ENCODE measurements around the gene TACR1. TPM values are rescaled to one million over a fixed set of nuclear protein-coding genes. Genes with fewer than 3 reads are reported as not detected.

TACR1 gene
- polyA plus RNA-seq, 2 donors, result 0.35 to 0.72 TPM

DNA sequence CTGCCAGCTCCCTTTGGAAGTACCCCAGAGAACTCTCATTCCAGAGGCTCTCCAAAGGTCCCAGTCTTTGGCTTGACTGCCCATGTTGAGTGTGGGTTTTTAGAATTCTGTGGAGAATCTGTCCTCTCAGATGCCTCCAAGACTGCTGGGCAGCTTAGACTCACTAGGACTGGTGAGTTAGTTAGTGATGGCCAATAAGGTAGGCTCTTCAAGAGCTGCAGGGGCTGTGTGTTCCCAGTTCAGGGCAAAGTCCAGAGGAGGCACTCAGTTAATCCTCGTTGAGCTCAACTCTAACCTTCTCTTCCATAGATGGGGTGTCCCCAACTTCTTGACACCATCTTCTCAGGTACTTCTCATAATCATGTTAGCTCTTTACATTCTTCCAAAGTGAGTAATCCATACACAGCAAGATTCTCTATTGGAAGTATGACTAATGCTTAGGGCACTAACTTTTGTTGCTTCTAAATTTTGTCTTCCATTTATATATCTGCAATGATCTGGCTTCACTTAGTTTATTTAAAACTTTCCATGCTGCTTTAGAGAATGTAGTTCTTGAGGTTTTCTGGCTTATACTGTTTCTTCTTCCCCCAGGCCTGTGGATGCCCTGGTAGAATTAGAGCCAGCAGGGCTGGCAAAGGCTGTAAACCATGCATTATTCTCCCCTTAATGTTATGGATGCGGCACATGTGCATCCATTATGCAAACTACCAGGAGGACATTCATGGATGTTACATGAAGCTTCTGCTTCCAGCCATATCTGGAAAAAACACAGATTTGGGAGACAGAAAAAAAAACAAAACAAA, 151.9 kb downstream of the TACR1 start:
- Histone ChIP-seq H3K27me3 (ENCODE audit: control insufficient read depth in 1 of 2, insufficient read depth in 2 of 2, low read length in 2 of 2) (no peaks in the 10 kb centered on the region), H3K27ac (ENCODE audit: low read depth in 2 of 2, low read length in 1 of 2) (no peak overlapping the region), H3K9me3 (ENCODE audit: control insufficient read depth in 2 of 2, insufficient read depth in 1 of 2, low read depth in 1 of 2, low read length in 1 of 2) (peaks cover 0 to 2% of the 10 kb centered on the region in 2 donors), H3K4me1 (ENCODE audit: control insufficient read depth in 2 of 2, insufficient read depth in 2 of 2, low read length in 1 of 2) (no peaks in the 10 kb centered on the region), H3K4me3 (ENCODE audit: low read depth in 1 of 2, low read length in 2 of 2) (no peak overlapping the region), H3K36me3 (ENCODE audit: control insufficient read depth in 2 of 2, insufficient read depth in 2 of 2, low read length in 1 of 2) (peaks cover 0 to 3% of the 10 kb centered on the region in 2 donors)
- 91% methylated on average over 2 of the region's 2 CpGs for WGBS, 2 donors

DNA sequence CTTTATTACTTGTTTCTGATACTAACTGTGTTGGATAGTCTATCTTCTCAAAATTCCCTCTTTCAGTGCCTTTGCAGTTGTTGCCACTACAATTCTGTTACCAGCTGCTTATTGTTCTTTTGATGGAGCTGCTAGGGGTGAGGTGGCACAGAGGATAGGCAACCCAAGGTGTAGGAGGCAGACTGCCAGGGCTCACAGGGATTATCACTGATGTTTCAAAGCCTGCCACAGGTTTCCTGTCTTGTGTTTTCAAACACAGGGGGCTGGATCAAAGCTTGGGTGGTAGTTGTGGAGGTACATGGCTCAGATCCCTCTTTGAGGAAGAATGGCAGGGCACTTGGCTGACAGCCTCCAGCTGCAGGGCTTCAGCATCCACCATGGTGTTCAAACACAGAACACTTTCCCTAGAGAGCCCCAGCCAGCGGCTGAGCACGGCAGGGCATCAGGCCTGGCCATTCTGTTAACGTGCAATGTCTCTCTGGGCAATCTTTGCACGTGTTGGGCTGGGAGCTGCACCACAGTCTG, 153.7 kb downstream of the TACR1 start:
- H3K27me3 ChIP-seq (ENCODE audit: control insufficient read depth in 1 of 2, insufficient read depth in 2 of 2, low read length in 2 of 2), result no peaks in the 10 kb centered on the region
- 73 to 81% methylated on average over 4 of the region's 4 CpGs for WGBS, 2 donors

DNA sequence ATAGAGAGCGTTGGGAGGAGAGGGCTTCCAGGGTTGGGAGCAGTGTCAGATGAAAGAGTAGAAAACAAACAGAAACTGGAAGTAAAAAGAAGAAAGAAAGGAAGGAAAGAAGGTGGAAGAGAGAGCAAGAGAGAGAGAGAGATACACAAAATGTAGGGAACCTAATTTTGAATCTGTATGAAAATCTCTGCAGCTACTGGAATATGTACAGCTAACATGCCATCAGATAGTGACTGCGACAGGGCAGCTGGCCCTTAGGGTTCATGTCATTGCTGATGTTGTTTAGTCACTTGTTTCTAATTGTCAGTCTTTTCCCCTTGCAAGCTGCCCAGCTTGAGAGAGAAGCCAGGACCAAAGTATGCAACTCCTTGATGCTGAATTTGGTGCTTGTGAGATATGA, 155.0 kb downstream of the TACR1 start:
- H3K27me3 ChIP-seq (ENCODE audit: control insufficient read depth in 1 of 2, insufficient read depth in 2 of 2, low read length in 2 of 2), result no peaks in the 10 kb centered on the region
- WGBS, 2 donors, result 95 to 97% methylated on average over 2 of the region's 2 CpGs

More for the DNA sequence above, 153.7 kb downstream of the TACR1 start:
- Histone ChIP-seq H3K9me3 (ENCODE audit: control insufficient read depth in 2 of 2, insufficient read depth in 1 of 2, low read depth in 1 of 2, low read length in 1 of 2) (peaks cover 0 to 2% of the 10 kb centered on the region in 2 donors), H3K27ac (ENCODE audit: low read depth in 2 of 2, low read length in 1 of 2) (no peak overlapping the region), H3K36me3 (ENCODE audit: control insufficient read depth in 2 of 2, insufficient read depth in 2 of 2, low read length in 1 of 2) (peaks cover 0 to 3% of the 10 kb centered on the region in 2 donors), H3K4me1 (ENCODE audit: control insufficient read depth in 2 of 2, insufficient read depth in 2 of 2, low read length in 1 of 2) (peaks cover 0 to 3% of the 10 kb centered on the region in 2 donors), H3K4me3 (ENCODE audit: low read depth in 1 of 2, low read length in 2 of 2) (no peak overlapping the region)

DNA sequence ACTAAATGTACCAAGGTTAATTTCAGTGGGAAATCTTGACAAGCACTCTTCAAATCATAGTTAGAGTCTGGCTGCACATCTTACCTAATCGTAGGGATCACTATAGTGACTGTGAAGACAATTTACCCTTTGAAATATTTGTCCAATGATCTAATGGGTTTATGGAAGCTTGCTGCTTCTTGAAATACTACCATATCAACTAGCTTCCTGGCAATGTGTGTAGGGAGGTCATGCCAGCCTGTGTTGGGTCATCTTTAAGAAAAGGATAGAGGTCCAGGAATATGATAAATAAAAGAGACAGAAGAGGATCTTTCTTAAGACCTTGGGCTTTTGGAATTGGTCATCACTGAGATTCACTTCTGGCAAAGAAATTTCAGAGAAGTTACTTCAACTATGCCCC, 156.5 kb downstream of the TACR1 start:
- Histone ChIP-seq H3K27ac (ENCODE audit: low read depth in 2 of 2, low read length in 1 of 2) (no peak overlapping the region), H3K4me3 (ENCODE audit: low read depth in 1 of 2, low read length in 2 of 2) (no peak overlapping the region), H3K9me3 (ENCODE audit: control insufficient read depth in 2 of 2, insufficient read depth in 1 of 2, low read depth in 1 of 2, low read length in 1 of 2) (peaks cover 0 to 2% of the 10 kb centered on the region in 2 donors), H3K4me1 (ENCODE audit: control insufficient read depth in 2 of 2, insufficient read depth in 2 of 2, low read length in 1 of 2) (peaks cover 0 to 3% of the 10 kb centered on the region in 2 donors), H3K36me3 (ENCODE audit: control insufficient read depth in 2 of 2, insufficient read depth in 2 of 2, low read length in 1 of 2) (peaks cover 0 to 3% of the 10 kb centered on the region in 2 donors), H3K27me3 (ENCODE audit: control insufficient read depth in 1 of 2, insufficient read depth in 2 of 2, low read length in 2 of 2) (no peaks in the 10 kb centered on the region)
- WGBS, 2 donors, result 72 to 73% methylated on average over 1 of the region's 1 CpG

More for the DNA sequence above, 155.0 kb downstream of the TACR1 start:
- H3K27ac ChIP-seq (ENCODE audit: low read depth in 2 of 2, low read length in 1 of 2), result no peak overlapping the region
- H3K36me3 ChIP-seq (ENCODE audit: control insufficient read depth in 2 of 2, insufficient read depth in 2 of 2, low read length in 1 of 2), result peaks cover 0 to 3% of the 10 kb centered on the region in 2 donors
- no peak overlapping the region for H3K4me3 ChIP-seq (ENCODE audit: low read depth in 1 of 2, low read length in 2 of 2)
- H3K4me1 ChIP-seq (ENCODE audit: control insufficient read depth in 2 of 2, insufficient read depth in 2 of 2, low read length in 1 of 2), result peaks cover 0 to 3% of the 10 kb centered on the region in 2 donors
- peaks cover 0 to 2% of the 10 kb centered on the region in 2 donors for H3K9me3 ChIP-seq (ENCODE audit: control insufficient read depth in 2 of 2, insufficient read depth in 1 of 2, low read depth in 1 of 2, low read length in 1 of 2)

DNA sequence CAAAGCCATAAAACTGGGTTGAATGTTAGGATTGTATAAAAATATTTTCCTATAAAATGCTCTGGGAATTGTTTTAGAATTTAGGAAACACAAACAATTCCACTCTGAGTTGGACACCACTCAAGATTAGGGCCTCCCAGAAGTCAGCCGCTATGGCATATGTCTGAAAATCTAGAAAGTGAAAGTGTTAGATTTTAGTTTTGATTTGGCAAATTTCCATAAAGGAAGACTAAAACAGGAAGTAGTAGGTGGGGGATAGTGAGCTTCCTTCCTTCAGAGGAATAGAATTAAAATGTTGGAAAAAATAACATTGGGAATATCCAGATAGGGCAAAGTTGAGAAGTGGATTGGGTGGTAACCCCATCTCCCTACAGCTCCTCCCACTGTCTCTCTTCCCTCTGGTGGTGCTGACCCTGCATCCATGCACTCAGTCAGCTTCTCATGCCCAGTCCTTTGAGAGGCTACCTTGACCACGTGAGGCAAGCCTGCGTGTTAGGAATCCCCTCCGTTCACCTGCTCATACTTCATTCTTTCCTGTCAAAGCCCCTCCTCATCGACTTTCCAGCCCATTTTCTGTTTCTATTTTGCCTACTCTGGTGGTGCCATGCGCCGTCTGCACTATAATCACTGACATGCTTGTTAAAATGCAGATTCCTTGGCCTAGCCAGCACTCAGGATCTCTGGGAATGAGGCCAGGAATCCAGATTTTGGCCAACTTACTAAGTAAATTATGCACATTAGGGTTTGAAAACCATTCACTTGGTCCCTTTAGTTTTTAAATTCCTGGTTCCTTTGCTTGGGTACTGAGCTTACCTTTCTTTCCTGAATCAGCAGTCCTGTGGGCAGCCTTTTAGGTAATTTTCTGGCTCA, 157.4 kb downstream of the TACR1 start:
- Histone ChIP-seq H3K9me3 (ENCODE audit: control insufficient read depth in 2 of 2, insufficient read depth in 1 of 2, low read depth in 1 of 2, low read length in 1 of 2) (peaks cover 0 to 2% of the 10 kb centered on the region in 2 donors), H3K4me1 (ENCODE audit: control insufficient read depth in 2 of 2, insufficient read depth in 2 of 2, low read length in 1 of 2) (peaks cover 0 to 3% of the 10 kb centered on the region in 2 donors), H3K27me3 (ENCODE audit: control insufficient read depth in 1 of 2, insufficient read depth in 2 of 2, low read length in 2 of 2) (no peaks in the 10 kb centered on the region), H3K27ac (ENCODE audit: low read depth in 2 of 2, low read length in 1 of 2) (no peak overlapping the region), H3K4me3 (ENCODE audit: low read depth in 1 of 2, low read length in 2 of 2) (no peak overlapping the region), H3K36me3 (ENCODE audit: control insufficient read depth in 2 of 2, insufficient read depth in 2 of 2, low read length in 1 of 2) (peaks cover 0 to 3% of the 10 kb centered on the region in 2 donors)
- 78 to 83% methylated on average over 7 of the region's 7 CpGs for WGBS, 2 donors

DNA sequence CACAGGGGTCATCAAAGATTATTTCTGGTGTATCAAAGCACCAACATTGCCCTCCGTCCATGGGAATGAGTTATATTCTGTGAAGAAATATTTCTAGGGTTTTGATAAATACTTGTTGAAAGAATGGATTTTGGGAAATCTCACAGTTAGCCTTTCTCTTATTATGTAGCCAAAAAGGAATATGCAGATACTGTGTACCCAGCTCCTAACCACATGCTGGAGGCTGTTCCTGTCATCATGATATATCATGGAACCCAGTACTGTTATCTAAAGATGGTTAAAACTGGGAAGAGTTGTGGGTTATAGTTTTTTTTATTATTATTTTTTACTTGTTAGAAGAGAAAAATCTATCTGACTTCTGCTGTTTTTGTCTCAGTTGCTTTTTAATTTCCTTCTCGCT, 158.1 kb downstream of the TACR1 start:
- Histone ChIP-seq H3K4me3 (ENCODE audit: low read depth in 1 of 2, low read length in 2 of 2) (no peak overlapping the region), H3K27ac (ENCODE audit: low read depth in 2 of 2, low read length in 1 of 2) (no peak overlapping the region), H3K4me1 (ENCODE audit: control insufficient read depth in 2 of 2, insufficient read depth in 2 of 2, low read length in 1 of 2) (peaks cover 0 to 3% of the 10 kb centered on the region in 2 donors), H3K36me3 (ENCODE audit: control insufficient read depth in 2 of 2, insufficient read depth in 2 of 2, low read length in 1 of 2) (peaks cover 0 to 3% of the 10 kb centered on the region in 2 donors), H3K9me3 (ENCODE audit: control insufficient read depth in 2 of 2, insufficient read depth in 1 of 2, low read depth in 1 of 2, low read length in 1 of 2) (peaks cover 0 to 2% of the 10 kb centered on the region in 2 donors), H3K27me3 (ENCODE audit: control insufficient read depth in 1 of 2, insufficient read depth in 2 of 2, low read length in 2 of 2) (no peaks in the 10 kb centered on the region)
- 80 to 85% methylated on average over 2 of the region's 2 CpGs for WGBS, 2 donors

DNA sequence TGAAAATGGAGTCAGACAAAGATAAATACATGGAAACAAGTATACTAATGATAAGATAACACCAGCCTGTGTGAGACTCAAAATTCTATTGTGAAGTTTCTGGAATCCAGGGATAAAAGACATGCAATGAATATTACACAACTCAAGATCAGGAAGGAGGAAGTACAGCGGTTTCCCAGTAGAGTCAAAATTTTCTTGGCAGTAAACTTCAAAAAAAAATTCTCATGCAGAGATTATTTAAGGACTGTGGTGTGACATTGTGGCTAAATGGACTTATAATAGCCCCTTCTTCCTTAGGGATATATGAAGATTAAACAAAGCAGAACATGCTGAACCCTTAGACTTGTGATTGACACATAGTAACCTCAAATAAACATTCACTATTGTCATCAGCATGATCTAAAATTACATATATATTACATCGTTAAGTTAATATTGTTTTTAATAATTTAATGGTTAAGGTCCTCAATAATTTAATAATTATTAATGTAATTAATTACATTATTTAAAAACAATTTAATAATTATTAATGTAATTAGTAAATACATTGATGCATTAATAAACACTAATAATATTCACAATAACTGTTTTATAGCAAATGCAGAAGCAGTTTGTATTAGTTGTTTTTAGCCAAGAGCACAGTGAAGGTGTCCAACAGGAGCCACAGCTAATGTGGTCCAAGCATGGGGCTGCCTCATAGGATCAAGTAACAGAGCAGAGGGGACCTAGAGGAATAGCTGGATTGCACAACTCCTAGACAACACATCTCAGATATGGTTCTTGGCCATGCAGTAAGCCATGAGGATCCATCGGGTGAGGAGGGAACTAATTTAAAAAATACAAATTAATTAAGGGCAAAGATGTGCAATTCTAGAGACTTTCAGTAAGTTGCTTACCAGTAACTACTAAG, 163.6 kb downstream of the TACR1 start:
- H3K36me3 ChIP-seq (ENCODE audit: control insufficient read depth in 2 of 2, insufficient read depth in 2 of 2, low read length in 1 of 2), result no peaks in the 10 kb centered on the region
- H3K4me1 ChIP-seq (ENCODE audit: control insufficient read depth in 2 of 2, insufficient read depth in 2 of 2, low read length in 1 of 2), result no peaks in the 10 kb centered on the region
- no peaks in the 10 kb centered on the region for H3K27me3 ChIP-seq (ENCODE audit: control insufficient read depth in 1 of 2, insufficient read depth in 2 of 2, low read length in 2 of 2)
- WGBS, 2 donors, result 71 to 76% methylated on average over 3 of the region's 3 CpGs
- H3K27ac ChIP-seq (ENCODE audit: low read depth in 2 of 2, low read length in 1 of 2), result no peak overlapping the region
- H3K9me3 ChIP-seq (ENCODE audit: control insufficient read depth in 2 of 2, insufficient read depth in 1 of 2, low read depth in 1 of 2, low read length in 1 of 2), result no peaks in the 10 kb centered on the region
- H3K4me3 ChIP-seq (ENCODE audit: low read depth in 1 of 2, low read length in 2 of 2), result no peak overlapping the region

DNA sequence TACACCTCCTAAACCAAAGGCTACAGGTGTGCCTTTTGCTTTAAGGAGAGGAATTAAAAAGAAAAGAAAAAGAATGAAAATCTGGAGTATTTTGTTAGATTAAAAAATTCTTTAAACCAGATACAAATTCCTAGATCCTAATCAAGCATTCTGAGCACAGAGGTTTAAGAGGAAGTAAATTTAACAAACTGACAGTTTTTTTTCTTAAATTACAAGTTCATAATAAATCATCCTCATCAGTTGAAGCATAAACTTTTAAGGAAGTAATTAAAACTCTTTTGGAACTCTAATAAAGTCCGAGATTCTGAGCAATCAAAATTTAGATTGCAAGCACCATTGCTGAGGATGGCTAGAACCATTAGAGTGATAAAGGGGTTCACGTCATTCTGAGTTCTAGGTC, 165.8 kb downstream of the TACR1 start:
- 70 to 74% methylated on average over 2 of the region's 2 CpGs for WGBS, 2 donors

More for the DNA sequence above, 165.8 kb downstream of the TACR1 start:
- no peaks in the 10 kb centered on the region for H3K36me3 ChIP-seq (ENCODE audit: control insufficient read depth in 2 of 2, insufficient read depth in 2 of 2, low read length in 1 of 2)
- H3K4me1 ChIP-seq (ENCODE audit: control insufficient read depth in 2 of 2, insufficient read depth in 2 of 2, low read length in 1 of 2), result no peaks in the 10 kb centered on the region
- H3K4me3 ChIP-seq (ENCODE audit: low read depth in 1 of 2, low read length in 2 of 2), result no peak overlapping the region
- H3K9me3 ChIP-seq (ENCODE audit: control insufficient read depth in 2 of 2, insufficient read depth in 1 of 2, low read depth in 1 of 2, low read length in 1 of 2), result no peaks in the 10 kb centered on the region
- no peaks in the 10 kb centered on the region for H3K27me3 ChIP-seq (ENCODE audit: control insufficient read depth in 1 of 2, insufficient read depth in 2 of 2, low read length in 2 of 2)
- H3K27ac ChIP-seq (ENCODE audit: low read depth in 2 of 2, low read length in 1 of 2), result no peak overlapping the region
